IMR-90 (cell line): ENCODE data around the gene TNNI3K.

Experiments used
- BHLHE40 ChIP-seq: fragments of 150-350 bp; IDR thresholded peaks from 2 replicates; pipeline ENCODE4 v1.6.1; 2016; ENCODE audit warnings: mild to moderate bottlenecking, low read depth, low read length
- CEBPB ChIP-seq: IDR thresholded peaks from 2 replicates; pipeline ENCODE4 v1.6.1; 2012; ENCODE audit warnings: low read depth, low read length, improper control_type of control experiment
- FOS ChIP-seq: fragments of 150-350 bp; IDR thresholded peaks from 2 replicates; pipeline ENCODE4 v1.6.1; 2016; ENCODE audit warnings: low read depth, low read length
- MAFK ChIP-seq: IDR thresholded peaks from 2 replicates; pipeline ENCODE4 v1.6.1; 2012; ENCODE audit warnings: low read depth, low read length, improper control_type of control experiment
- MAZ ChIP-seq: IDR thresholded peaks from 2 replicates; pipeline ENCODE4 v1.6.1; 2012; ENCODE audit warnings: low read depth, mild to moderate bottlenecking, low read length, improper control_type of control experiment, moderate library complexity, borderline replicate concordance
- MXI1 ChIP-seq: IDR thresholded peaks from 2 replicates; pipeline ENCODE4 v1.6.1; 2012; ENCODE audit warnings: low read depth, mild to moderate bottlenecking, low read length, moderate library complexity, borderline replicate concordance
- POLR2A ChIP-seq: IDR thresholded peaks from 2 replicates; pipeline ENCODE4 v1.6.1; 2012; ENCODE audit warnings: mild to moderate bottlenecking, low read depth, low read length
- RAD21 ChIP-seq: IDR thresholded peaks from 2 replicates; pipeline ENCODE4 v1.6.1; 2012; ENCODE audit warnings: low read length, improper control_type of control experiment
- RCOR1 ChIP-seq: IDR thresholded peaks from 2 replicates; pipeline ENCODE4 v1.6.1; 2012; ENCODE audit warnings: mild to moderate bottlenecking, low read length, improper control_type of control experiment; ENCODE audit not compliant: insufficient replicate concordance
- RFX5 ChIP-seq: IDR thresholded peaks from 2 replicates; pipeline ENCODE4 v1.8.0; 2012; ENCODE audit warnings: low read depth, mild to moderate bottlenecking, low read length, moderate library complexity
- SMC3 ChIP-seq: fragments of 150-350 bp; IDR thresholded peaks from 2 replicates; pipeline ENCODE4 v1.6.1; 2016; ENCODE audit warnings: low read depth, mild to moderate bottlenecking, antibody characterized with exemption, low read length, moderate library complexity
- TF ChIP-seq, protein P1 (sequence below): fragments of 150-350 bp; IDR thresholded peaks from 2 replicates; pipeline ENCODE4 v1.6.1; 2017; ENCODE audit warnings: mild to moderate bottlenecking, antibody characterized with exemption, low read length, low read depth
- TF ChIP-seq, protein P2 (sequence below): conservative IDR thresholded peaks from 2 replicates; pipeline ENCODE4 v1.5.1; 2012; ENCODE audit warnings: mild to moderate bottlenecking, low read depth, low read length, improper control_type of control experiment
- TF ChIP-seq, protein P3 (sequence below): fragments of 150-350 bp; IDR thresholded peaks from 2 replicates; pipeline ENCODE4 v1.6.1; 2016; ENCODE audit warnings: low read depth, mild to moderate bottlenecking, low read length, moderate library complexity, borderline replicate concordance

DNA sequence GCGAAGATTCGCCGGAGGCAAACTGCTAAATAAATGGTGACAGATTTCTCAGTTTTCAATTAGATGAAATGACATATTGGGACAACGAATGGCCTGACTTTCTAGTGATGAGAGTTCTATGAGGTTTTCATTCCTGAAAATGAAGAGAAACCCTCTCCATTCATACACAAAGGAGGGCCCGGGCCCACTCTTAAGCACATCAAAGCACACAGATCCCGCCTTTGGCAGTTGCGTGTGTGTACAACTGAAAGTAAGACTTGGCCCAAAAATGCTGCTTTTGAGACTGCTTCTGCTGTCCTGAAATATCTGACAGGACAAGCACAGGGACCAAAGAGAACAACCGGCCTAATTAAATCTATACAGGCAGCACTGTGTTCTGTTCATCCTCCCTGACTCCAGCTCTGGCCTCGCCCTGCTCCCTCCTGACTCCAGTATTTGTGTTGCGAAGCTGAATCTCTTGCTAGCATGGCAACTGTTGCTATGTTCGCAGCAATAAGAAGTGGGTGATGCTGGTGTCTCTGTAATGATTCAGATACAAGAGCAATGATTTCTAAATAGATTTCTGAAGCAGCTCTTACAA lies 269.8 kb downstream of the TNNI3K start:
- TF ChIP-seq, protein P1, sequence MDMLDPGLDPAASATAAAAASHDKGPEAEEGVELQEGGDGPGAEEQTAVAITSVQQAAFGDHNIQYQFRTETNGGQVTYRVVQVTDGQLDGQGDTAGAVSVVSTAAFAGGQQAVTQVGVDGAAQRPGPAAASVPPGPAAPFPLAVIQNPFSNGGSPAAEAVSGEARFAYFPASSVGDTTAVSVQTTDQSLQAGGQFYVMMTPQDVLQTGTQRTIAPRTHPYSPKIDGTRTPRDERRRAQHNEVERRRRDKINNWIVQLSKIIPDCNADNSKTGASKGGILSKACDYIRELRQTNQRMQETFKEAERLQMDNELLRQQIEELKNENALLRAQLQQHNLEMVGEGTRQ, result no peak
- TF ChIP-seq, protein P2, sequence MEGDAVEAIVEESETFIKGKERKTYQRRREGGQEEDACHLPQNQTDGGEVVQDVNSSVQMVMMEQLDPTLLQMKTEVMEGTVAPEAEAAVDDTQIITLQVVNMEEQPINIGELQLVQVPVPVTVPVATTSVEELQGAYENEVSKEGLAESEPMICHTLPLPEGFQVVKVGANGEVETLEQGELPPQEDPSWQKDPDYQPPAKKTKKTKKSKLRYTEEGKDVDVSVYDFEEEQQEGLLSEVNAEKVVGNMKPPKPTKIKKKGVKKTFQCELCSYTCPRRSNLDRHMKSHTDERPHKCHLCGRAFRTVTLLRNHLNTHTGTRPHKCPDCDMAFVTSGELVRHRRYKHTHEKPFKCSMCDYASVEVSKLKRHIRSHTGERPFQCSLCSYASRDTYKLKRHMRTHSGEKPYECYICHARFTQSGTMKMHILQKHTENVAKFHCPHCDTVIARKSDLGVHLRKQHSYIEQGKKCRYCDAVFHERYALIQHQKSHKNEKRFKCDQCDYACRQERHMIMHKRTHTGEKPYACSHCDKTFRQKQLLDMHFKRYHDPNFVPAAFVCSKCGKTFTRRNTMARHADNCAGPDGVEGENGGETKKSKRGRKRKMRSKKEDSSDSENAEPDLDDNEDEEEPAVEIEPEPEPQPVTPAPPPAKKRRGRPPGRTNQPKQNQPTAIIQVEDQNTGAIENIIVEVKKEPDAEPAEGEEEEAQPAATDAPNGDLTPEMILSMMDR, result no peak
- no peak for TF ChIP-seq RCOR1
- TF ChIP-seq BHLHE40, result no peak
- no peak for TF ChIP-seq RFX5
- no peak for TF ChIP-seq MAZ
- TF ChIP-seq MAFK, result no peak
- no peak for TF ChIP-seq POLR2A
- no peak for TF ChIP-seq SMC3
- no peak for TF ChIP-seq CEBPB
- no peak for TF ChIP-seq FOS
- TF ChIP-seq, protein P3, sequence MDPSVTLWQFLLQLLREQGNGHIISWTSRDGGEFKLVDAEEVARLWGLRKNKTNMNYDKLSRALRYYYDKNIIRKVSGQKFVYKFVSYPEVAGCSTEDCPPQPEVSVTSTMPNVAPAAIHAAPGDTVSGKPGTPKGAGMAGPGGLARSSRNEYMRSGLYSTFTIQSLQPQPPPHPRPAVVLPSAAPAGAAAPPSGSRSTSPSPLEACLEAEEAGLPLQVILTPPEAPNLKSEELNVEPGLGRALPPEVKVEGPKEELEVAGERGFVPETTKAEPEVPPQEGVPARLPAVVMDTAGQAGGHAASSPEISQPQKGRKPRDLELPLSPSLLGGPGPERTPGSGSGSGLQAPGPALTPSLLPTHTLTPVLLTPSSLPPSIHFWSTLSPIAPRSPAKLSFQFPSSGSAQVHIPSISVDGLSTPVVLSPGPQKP, result no peak
- TF ChIP-seq RAD21, result no peak
- no peak for TF ChIP-seq MXI1
